Inflammatory macrophage treated with lipopolysaccharide for 4 hours (primary cell): ENCODE results near the gene HEXD.
A peak's percentile ranks its signal among the peaks of the same experiment; 100 is the strongest.

ENCODE experiments used
- DNase-seq: peaks from one replicate; pipeline ENCODE4 v3.0.0-alpha.2; 2020

The HEXD gene

GRCh38 chr17:82461827-82462524 lies 43.8 kb downstream of the HEXD start:
- no peak for DNase-seq

- DNase-seq, result no peak
Observed at GRCh38 chr17:82463391-82463790, 45.2 kb downstream of the HEXD start.

- DNase-seq, result no peak
Observed at GRCh38 chr17:82463925-82464566, 45.9 kb downstream of the HEXD start.

- no peak for DNase-seq
Observed at GRCh38 chr17:82464567-82464929, 46.4 kb downstream of the HEXD start.

- peak; percentile 18 for DNase-seq
Observed at GRCh38 chr17:82465023-82465603, 47.0 kb downstream of the HEXD start.

- DNase-seq, result no peak
Observed at GRCh38 chr17:82468692-82469091, 50.5 kb downstream of the HEXD start.

GRCh38 chr17:82470065-82470464 lies 51.9 kb downstream of the HEXD start:
- DNase-seq, result no peak

GRCh38 chr17:82474223-82475010 lies 56.3 kb downstream of the HEXD start:
- DNase-seq, result no peak

GRCh38 chr17:82475458-82475857 lies 57.3 kb downstream of the HEXD start:
- no peak for DNase-seq

- no peak for DNase-seq
Observed at GRCh38 chr17:82477934-82478333, 59.8 kb downstream of the HEXD start.

- DNase-seq, result no peak
Observed at GRCh38 chr17:82479602-82480001, 61.5 kb downstream of the HEXD start.

- DNase-seq, result no peak
Observed at GRCh38 chr17:82480318-82480717, 62.2 kb downstream of the HEXD start.

GRCh38 chr17:82483204-82483660 lies 65.1 kb downstream of the HEXD start:
- DNase-seq, result no peak

GRCh38 chr17:82483836-82484235 lies 65.7 kb downstream of the HEXD start:
- no peak for DNase-seq

- no peak for DNase-seq
Observed at GRCh38 chr17:82486231-82487094, 68.3 kb downstream of the HEXD start.

GRCh38 chr17:82487910-82488309 lies 69.8 kb downstream of the HEXD start:
- DNase-seq, result no peak

GRCh38 chr17:82489117-82489516 lies 71.0 kb downstream of the HEXD start:
- DNase-seq, result no peak

- no peak for DNase-seq
Observed at GRCh38 chr17:82489851-82490511, 71.8 kb downstream of the HEXD start.

- DNase-seq, result no peak
Observed at GRCh38 chr17:82490512-82491195, 72.5 kb downstream of the HEXD start.

GRCh38 chr17:82491196-82491530 lies 73.0 kb downstream of the HEXD start:
- no peak for DNase-seq

GRCh38 chr17:82491533-82491932 lies 73.4 kb downstream of the HEXD start:
- DNase-seq, result no peak
